ENCODE results near the gene KLF9. TPM values are rescaled to one million over a fixed set of nuclear protein-coding genes. Genes with fewer than 3 reads are reported as not detected.
"Not testable (repeated sequence)": the region's sequence is repeated elsewhere in the genome, so short reads cannot be mapped to it uniquely, and the experiment has no call there.

The KLF9 gene
- total RNA-seq, 1 donor from 2014 or later, result 6.3 TPM

DNA sequence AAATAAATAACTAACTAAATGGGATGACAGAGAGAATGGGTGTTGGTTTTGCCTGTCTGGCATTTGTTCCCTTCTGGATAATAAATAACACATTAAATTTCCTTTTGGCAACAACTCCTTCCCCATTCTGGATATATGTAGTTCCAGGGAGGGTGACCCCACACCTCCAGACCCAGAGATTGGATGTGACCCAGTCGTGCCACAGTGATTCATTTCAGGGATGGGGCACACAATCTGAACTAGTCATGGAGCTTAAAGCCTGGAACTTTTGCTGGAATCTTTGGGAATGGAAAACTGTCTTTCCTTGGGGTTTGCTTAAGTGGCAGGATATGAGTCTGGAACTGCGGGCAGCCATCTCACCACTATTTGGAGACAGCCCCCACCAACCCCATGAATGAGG is 11.3 kb downstream of the KLF9 start:
- Mint-ChIP-seq H3K36me3 (ENCODE audit: low read depth) (no peaks in the 10 kb centered on the region), H3K27me3 (no peaks in the 10 kb centered on the region), H3K9me3 (no peaks in the 10 kb centered on the region), H3K4me1 (peaks cover 69% of the 10 kb centered on the region), H3K4me3 (no peak overlapping the region), H3K27ac (no peak overlapping the region)
- ChIA-PET POLR2A (interaction anchor here (0.7 to 0.9 kb wide), 2 partner anchors 16 to 17 kb away, joined by 3 to 9 read pairs; no protein-coding TSS in a partner anchor), CTCF (interaction anchor here (1.6 to 1.8 kb wide), 2 partner anchors 10 to 199 kb away, joined by 3 to 6 read pairs; no protein-coding TSS in a partner anchor)
- ATAC-seq (ENCODE audit: low read depth) (no peak), DNase-seq (no peak)
- TF ChIP-seq CTCF (IDR thresholded peaks at IDR 0.05), result no peak
- intact Hi-C loops (cut with micrococcal nuclease), result no loop called here

GRCh38 chr9:70402213-70402612 is 12.2 kb downstream of the KLF9 start:
- DNase-seq (no peak), ATAC-seq (ENCODE audit: low read depth) (no peak)
- Mint-ChIP-seq H3K36me3 (ENCODE audit: low read depth) (no peaks in the 10 kb centered on the region), H3K4me3 (no peak overlapping the region), H3K27me3 (no peaks in the 10 kb centered on the region), H3K9me3 (no peaks in the 10 kb centered on the region), H3K27ac (no peak overlapping the region), H3K4me1 (peaks cover 69% of the 10 kb centered on the region)
- intact Hi-C loops (cut with micrococcal nuclease), result no loop called here
- CTCF ChIA-PET, result interaction anchor here (1.6 to 1.8 kb wide), 2 partner anchors 9 to 200 kb away, joined by 3 to 6 read pairs; no protein-coding TSS in a partner anchor
- POLR2A ChIA-PET, result interaction anchor here (0.6 to 4.9 kb wide), 3 partner anchors 10 to 28 kb away, joined by 6 to 48 read pairs (median 6); no protein-coding TSS in a partner anchor
- TF ChIP-seq CTCF (IDR thresholded peaks at IDR 0.05), result no peak

- not testable (repeated sequence) for H3K27ac Mint-ChIP-seq
- CTCF ChIA-PET, result interaction anchor here (1.6 kb wide), 1 partner anchor 8 kb away, joined by 3 read pairs; no protein-coding TSS in a partner anchor
These were observed 13.2 kb downstream of the KLF9 start for GRCh38 chr9:70401241-70401640.

DNA sequence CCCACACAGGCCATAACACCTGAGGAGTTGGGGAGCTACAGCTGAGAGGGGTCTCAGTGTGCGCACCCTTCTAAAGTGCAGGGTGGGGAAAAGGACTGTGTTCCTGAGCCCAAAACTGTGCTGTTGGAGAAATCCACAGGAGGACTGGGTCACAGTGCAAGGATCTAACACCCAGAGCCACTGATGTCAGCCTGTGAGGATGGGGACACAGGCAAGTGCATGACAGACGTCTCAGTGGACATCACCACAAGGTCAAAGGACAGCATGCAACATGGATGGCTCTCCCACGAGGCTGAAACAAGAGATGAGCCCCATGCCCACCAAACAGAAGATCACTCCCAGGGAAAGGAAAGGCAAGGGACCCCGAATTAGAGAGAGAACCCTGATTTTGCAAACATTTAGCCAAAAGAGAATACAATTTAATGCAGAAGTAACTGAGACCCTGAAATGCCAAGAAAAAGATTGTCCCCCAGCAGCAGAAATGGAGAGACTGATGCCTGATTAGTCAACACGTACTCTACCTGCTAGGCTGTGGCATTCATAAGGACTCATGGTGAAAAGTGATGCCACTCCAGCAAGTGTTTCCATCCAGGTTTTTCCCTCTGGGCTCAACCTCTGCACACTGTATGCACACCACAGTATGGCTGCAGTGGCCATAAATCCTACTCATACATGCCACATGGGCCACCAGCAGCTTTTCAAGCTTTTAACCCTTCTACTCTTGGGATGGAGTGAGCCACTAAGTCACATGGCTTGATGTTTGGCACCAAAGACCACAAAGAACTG is 14.2 kb downstream of the KLF9 start:
- Mint-ChIP-seq H3K27ac (peak overlapping the region; percentile 11), H3K4me1 (peaks cover 59% of the 10 kb centered on the region), H3K36me3 (ENCODE audit: low read depth) (no peaks in the 10 kb centered on the region), H3K27me3 (no peaks in the 10 kb centered on the region), H3K9me3 (no peaks in the 10 kb centered on the region), H3K4me3 (no peak overlapping the region)
- no peak for TF ChIP-seq CTCF (IDR thresholded peaks at IDR 0.05)
- POLR2A ChIA-PET, result interaction anchor here (0.5 to 4.9 kb wide), 4 partner anchors 10 to 63 kb away, joined by 3 to 48 read pairs (median 4); no protein-coding TSS in a partner anchor
- intact Hi-C loops (cut with micrococcal nuclease), result no loop called here
- CTCF ChIA-PET, result interaction anchor here (1.3 kb wide), 1 partner anchor 18 kb away, joined by 4 read pairs; no protein-coding TSS in a partner anchor
- ATAC-seq (ENCODE audit: low read depth) (no peak), DNase-seq (no peak)

More at GRCh38 chr9:70401241-70401640, 13.2 kb downstream of the KLF9 start:
- intact Hi-C loops (cut with micrococcal nuclease); ATAC-seq (ENCODE audit: low read depth); DNase-seq; H3K27me3 Mint-ChIP-seq; H3K9me3 Mint-ChIP-seq; H3K4me3 Mint-ChIP-seq; H3K36me3 Mint-ChIP-seq (ENCODE audit: low read depth): not testable (repeated sequence)
- POLR2A ChIA-PET, result interaction anchor here (0.7 to 4.9 kb wide), 5 partner anchors 9 to 586 kb away, joined by 3 to 48 read pairs (median 6); no protein-coding TSS in a partner anchor
- peaks cover 65% of the 10 kb centered on the region for H3K4me1 Mint-ChIP-seq

GRCh38 chr9:70399141-70399540 is 15.3 kb downstream of the KLF9 start:
- intact Hi-C loops (cut with micrococcal nuclease), result no loop called here
- Mint-ChIP-seq H3K9me3 (no peaks in the 10 kb centered on the region), H3K4me1 (peaks cover 65% of the 10 kb centered on the region), H3K27me3 (no peaks in the 10 kb centered on the region), H3K27ac (peak overlapping the region; percentile 83), H3K4me3 (no peak overlapping the region), H3K36me3 (ENCODE audit: low read depth) (no peaks in the 10 kb centered on the region)
- ChIA-PET POLR2A (interaction anchor here (1.3 to 4.9 kb wide), 3 partner anchors 11 to 21 kb away, joined by 3 to 48 read pairs (median 18); partner anchors contain the start of gene KLF9), CTCF (interaction anchor here (1.3 kb wide), 1 partner anchor 20 kb away, joined by 4 read pairs; no protein-coding TSS in a partner anchor)
- no peak for DNase-seq
- TF ChIP-seq CTCF (IDR thresholded peaks at IDR 0.05), result no peak
- ATAC-seq (ENCODE audit: low read depth), result no peak

Data from activated B cell treated with CpG ODN at 0.5 μM for 24 hours (primary cell).